ENCODE measurements around the gene LEMD1.

LEMD1 gene

GRCh38 chr1:205357567-205357966 is 64.3 kb downstream of the LEMD1 start:
- in situ Hi-C loops (cut with MboI; ENCODE audit: low sequenced_read_pairs): loop anchor here (10.0 kb wide), 1 partner anchor 167 kb away; no protein-coding TSS in a partner anchor

DNA sequence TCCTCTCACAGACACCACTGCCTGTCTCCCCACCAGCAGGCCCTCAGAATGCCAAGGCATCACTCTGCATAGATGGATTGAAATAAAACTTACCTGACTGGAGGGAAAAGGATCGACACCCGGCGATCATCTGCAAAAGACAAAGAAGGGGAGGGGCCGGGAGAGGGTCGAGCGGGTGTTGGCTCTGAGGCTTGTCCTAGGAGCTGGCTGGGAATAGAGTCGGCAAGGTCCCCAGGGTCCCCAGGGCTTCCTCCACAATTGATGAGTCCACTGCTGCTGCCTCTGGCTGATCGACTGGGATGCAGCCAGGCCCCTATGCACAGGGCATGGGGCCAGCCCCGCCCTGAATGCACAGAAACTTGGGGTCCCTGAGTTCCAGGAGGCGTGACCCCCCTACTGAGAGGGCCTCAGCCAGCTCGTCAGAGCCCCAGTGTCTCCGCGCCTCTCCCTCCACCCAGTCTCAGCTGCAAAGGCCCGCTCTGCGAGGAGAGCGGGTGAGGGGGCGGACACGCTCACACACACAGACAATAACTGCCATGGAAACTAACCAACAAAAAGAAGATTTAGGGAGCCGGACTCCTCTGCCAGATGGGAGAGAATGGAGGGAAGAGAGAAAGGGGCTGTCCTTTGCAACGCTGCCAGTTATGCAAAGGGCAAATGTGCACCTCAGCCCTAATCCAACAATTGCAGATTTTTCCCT is 65.3 kb downstream of the LEMD1 start, which contains the start of gene KLHDC8A:
KLHDC8A (minus strand) TSS at position 483 of the 700 bp plus-strand sequence. CDS start 13,318 bp downstream, outside the sequence.
- in situ Hi-C loops (cut with MboI; ENCODE audit: low sequenced_read_pairs): loop anchor here (10.0 kb wide), 1 partner anchor 168 kb away; no protein-coding TSS in a partner anchor

DNA sequence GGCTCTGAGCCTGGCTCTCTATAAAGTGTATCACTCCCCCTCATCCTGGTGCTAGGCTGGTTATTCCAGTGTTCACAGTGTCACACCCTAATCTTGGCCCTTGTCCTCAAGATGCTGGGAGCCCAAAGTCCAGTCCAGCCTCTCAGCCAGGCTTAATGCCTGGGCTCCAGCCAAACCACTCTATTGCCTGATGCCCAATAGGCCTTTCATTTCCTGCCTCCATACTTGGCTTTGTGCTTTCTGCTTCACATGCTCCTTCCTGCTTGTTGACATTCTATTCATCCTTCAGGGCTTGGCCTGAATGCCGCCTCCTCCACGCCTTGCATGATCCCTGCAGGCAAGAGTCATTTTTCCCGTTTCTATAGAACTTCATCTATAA is 66.8 kb downstream of the LEMD1 start:
- in situ Hi-C loops (cut with MboI; ENCODE audit: low sequenced_read_pairs): loop anchor here (10.0 kb wide), 1 partner anchor 170 kb away; no protein-coding TSS in a partner anchor

- in situ Hi-C loops (cut with MboI; ENCODE audit: low sequenced_read_pairs): loop anchor here (10.0 kb wide), 1 partner anchor 170 kb away; no protein-coding TSS in a partner anchor
Observed at GRCh38 chr1:205354259-205355074, 67.4 kb downstream of the LEMD1 start.

DNA sequence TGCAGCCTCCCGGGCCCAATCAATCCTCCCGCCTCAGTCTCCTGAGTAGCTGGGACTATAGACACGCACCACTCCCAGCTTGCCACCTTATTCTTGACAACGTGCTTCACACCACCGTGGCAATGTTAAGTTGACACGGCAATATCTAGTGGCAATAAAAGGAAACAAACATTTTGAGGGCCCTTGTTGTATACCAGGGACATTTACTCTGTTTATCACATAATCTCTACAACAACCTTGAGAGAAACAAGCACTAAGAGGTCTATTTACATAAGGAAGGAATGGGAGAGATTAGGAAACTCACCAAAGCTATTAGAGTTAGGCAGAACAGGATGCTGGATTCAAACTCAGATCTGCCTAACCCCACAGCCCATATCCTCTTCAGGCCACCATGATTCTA is 68.2 kb downstream of the LEMD1 start:
- in situ Hi-C loops (cut with MboI; ENCODE audit: low sequenced_read_pairs): loop anchor here (10.0 kb wide), 1 partner anchor 171 kb away; no protein-coding TSS in a partner anchor

GRCh38 chr1:205353191-205353590 is 68.7 kb downstream of the LEMD1 start:
- in situ Hi-C loops (cut with MboI; ENCODE audit: low sequenced_read_pairs): loop anchor here (10.0 kb wide), 1 partner anchor 172 kb away; no protein-coding TSS in a partner anchor

DNA sequence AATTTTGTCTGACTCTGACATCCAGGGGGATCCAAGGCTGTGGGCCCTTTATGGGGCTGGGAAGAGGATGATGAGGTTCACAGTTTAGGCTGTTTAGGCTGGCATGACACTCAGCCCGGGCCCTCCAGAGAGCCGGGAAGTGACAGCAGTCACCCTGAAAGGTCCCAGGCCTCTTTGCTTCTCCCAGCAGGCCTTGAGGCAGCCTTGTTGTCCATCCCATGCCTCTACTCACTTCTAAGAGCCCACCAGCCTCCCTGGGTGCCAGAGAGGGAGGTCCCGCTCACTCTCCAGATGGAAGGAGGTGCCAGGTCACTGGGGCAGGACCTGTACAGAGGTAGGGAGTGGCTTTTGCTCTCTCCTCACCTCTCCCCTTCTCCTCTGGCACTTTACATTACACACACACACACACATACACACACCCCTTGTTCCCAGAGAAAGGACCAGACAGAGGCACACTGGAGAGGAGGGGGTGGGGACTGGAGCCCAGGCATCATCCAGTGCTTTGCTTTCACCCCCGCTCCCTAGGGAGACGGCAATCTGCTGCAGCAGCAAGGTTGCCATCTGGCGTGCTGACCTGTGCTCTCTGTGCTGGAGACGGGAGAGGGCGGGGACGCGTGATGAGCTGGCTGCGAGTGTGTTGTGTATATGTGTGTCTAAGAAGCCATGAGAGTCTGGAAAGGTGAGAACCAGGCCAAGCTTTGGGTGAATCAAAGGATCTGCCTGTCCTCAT is 69.7 kb downstream of the LEMD1 start:
- in situ Hi-C loops (cut with MboI; ENCODE audit: low sequenced_read_pairs): loop anchor here (10.0 kb wide), 1 partner anchor 173 kb away; no protein-coding TSS in a partner anchor

DNA sequence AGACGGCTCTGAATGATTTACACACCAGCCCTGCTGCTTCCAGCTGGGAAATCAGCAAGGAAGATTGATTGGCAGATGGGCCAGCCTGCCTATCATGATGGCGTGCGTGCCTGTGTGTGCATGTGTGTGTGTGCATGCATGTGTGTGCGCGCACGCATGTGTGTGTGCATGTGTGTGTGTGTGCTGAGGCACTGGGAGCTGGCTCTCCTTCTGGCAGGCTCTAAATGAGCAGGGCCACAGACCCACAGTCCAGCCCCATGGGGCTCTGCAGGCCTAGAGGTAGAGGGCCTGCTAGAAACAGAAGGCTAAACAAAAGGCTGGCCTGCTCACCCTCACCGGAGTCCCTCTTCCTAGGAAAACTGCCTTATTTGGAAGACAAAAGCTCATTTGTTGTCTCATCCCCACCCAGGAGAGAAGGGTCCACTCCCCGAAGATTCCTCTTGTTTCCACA is 71.1 kb downstream of the LEMD1 start:
- in situ Hi-C loops (cut with MboI; ENCODE audit: low sequenced_read_pairs): loop anchor here (10.0 kb wide), 1 partner anchor 174 kb away; no protein-coding TSS in a partner anchor

GRCh38 chr1:205350124-205350523 is 71.7 kb downstream of the LEMD1 start:
- in situ Hi-C loops (cut with MboI; ENCODE audit: low sequenced_read_pairs): loop anchor here (10.0 kb wide), 1 partner anchor 175 kb away; no protein-coding TSS in a partner anchor

DNA sequence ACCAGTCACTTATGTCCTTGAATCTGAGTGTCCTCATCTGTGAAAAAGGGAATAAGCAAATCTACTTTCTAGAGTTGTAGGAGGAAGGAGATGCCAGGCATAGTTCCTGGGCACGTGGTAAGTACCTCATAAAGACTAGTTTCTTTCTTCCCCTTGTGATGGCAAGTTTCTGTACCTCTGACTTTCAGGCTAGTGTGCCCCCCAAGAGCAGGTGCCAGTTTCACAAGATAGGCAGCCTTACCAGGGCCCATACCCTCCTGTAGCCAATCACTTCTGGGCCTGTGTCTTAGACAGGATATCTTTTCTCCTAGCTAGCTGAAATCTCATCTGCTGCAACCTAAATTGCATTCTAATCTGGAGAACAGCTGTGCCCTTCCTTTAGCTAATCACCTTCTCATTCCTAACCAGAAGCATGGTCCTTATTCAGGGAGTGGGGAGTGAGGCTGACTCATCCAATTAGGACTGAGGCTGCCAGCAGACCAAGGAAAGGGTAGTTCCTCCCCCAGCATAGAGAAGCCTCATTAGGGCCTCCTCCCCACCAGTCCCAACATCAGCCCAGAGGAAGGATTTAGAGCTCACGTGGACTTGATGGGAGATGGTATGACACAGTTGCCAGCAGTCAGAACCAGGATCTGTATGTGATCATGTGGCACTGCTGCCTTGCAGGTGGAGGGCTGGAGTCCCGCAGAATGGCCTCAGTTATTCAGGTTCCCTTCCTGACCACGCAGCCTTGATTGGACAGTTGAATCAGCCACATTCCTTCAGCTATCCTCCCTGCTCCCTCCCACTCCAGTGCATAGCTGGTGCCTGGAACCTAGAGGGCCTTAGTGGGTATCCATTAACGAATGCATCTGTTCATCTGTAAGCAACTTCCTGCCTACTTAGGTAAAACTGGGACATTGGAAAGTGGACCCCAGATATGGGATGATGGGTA is 73.0 kb downstream of the LEMD1 start:
- in situ Hi-C loops (cut with MboI; ENCODE audit: low sequenced_read_pairs): no loop called here

GRCh38 chr1:205346956-205347574 is 74.8 kb downstream of the LEMD1 start:
- in situ Hi-C loops (cut with MboI; ENCODE audit: low sequenced_read_pairs): no loop called here

- in situ Hi-C loops (cut with MboI; ENCODE audit: low sequenced_read_pairs): no loop called here
Observed at GRCh38 chr1:205345761-205346160, 76.1 kb downstream of the LEMD1 start.

DNA sequence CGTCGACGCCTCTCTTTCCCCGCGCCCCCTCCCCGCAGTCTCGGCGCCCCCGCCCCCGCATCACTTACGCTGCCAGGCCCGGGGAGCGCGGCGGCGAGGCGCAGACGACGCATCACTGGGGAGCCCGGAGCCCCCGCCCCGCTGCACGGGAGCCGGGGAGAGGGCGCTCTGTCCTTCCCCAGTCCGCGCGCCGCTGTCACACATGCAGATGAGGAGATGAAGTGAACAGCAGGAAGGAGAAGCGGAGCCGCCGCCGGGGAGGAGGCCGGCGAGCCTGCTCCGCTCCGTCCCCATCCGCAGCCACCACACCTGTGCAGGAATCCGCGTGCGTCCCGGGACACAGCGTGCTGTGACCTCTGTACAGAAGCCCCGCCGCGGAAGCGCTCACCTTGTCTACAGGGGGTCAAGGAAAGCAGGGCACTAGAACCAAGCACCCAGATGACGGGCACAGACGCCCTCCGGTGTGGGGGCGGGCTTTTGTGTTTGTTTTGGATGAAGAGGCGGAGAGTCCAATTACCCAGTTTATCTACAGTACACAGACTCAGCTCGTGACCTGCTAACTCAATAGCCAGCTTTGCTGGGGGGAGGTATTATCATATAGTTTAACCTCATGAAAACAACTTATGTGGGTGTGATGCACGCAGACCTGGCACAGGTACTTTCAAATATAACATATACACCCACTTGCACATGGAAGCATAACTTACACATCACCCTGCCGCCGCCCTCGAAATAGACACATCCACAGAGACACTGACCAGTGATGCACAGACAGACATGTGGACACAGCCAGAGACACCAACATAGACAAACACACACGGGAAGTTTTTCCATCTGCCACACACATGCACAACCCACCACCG is 77.6 kb downstream of the LEMD1 start:
- in situ Hi-C loops (cut with MboI; ENCODE audit: low sequenced_read_pairs): no loop called here

DNA sequence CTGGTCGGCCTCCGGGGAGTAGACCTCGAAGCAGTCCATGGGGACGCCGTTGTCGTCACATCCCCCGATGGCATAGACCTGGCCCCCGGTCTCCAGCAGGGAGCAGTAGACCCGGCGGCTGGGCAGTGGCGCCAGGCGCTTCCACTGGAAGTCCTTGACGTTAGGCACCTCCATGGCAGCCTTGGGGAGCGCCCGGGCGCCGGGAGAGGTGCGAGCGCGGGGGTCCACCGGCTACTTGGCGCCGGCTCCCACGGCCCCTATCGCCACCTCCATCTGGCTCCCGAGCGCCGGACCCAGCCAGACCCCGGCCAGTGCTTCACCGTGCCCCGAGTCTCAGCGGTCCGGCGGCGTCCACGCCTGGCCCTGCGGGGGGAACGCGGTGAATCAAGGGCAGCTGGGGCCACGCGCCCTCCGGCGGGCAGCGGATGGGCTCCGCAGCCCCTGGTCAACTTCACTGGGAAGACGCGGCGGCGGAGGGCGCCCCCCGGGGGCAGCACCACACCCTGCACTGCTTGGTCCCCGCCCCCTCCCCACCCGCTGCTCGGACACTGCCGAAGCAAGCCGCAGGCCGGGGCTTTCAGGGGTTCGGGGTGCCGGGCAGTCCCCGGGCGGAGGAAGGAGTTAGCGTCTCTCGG is 78.3 kb downstream of the LEMD1 start:
- in situ Hi-C loops (cut with MboI; ENCODE audit: low sequenced_read_pairs): no loop called here

GRCh38 chr1:205342986-205343385 is 78.9 kb downstream of the LEMD1 start:
- in situ Hi-C loops (cut with MboI; ENCODE audit: low sequenced_read_pairs): no loop called here

DNA sequence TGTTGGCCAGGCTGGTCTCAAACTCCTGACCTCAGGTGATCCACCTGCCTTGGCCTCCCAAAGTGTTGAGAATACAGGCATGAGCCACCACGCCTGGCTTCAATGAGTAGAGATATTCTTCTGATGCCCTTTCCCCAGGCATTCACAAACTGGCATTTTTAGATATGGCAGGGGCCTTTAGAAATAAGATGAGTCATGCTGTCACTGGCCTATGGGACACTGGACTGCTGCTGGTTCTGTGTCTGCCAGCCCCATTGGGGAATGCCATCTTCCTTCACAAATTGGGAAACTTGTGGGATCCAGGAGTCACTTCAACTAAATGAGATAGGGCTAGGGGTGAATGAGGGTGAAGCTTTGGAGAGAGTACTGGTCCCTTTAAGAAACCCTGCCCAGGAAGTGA is 81.2 kb downstream of the LEMD1 start:
- in situ Hi-C loops (cut with MboI; ENCODE audit: low sequenced_read_pairs): no loop called here

GRCh38 chr1:205339717-205340116 is 82.1 kb downstream of the LEMD1 start:
- in situ Hi-C loops (cut with MboI; ENCODE audit: low sequenced_read_pairs): no loop called here

GRCh38 chr1:205339197-205339702 is 82.6 kb downstream of the LEMD1 start:
- in situ Hi-C loops (cut with MboI; ENCODE audit: low sequenced_read_pairs): no loop called here
